MV-4-11 (cell line): ENCODE measurements around the gene PRR30.

Experiments
- DNase-seq: peaks from one replicate; lab custom pipeline; 2025; lab: John Stamatoyannopoulos, UW

The PRR30 gene

DNA sequence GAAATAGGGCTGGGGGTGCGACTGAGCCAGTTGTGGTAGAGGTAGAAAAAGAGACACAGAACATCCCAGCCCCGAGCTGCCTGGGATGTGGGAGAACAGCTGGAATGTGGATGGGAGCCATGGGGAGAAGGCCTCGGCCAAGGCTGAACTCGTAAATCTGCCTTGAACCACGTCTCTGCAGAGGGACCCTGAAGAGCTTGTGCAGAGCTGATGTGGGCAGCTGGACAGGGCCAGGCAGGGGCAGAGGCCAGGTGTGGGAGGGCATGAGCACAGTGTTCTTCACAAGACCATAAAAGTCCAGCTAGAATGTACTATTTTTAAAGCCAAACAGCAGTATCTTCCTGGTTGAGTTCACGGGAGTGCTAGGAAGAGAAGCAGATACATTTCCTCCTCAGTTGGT, 15.3 kb upstream of the PRR30 start:
- DNase-seq = no peak

DNA sequence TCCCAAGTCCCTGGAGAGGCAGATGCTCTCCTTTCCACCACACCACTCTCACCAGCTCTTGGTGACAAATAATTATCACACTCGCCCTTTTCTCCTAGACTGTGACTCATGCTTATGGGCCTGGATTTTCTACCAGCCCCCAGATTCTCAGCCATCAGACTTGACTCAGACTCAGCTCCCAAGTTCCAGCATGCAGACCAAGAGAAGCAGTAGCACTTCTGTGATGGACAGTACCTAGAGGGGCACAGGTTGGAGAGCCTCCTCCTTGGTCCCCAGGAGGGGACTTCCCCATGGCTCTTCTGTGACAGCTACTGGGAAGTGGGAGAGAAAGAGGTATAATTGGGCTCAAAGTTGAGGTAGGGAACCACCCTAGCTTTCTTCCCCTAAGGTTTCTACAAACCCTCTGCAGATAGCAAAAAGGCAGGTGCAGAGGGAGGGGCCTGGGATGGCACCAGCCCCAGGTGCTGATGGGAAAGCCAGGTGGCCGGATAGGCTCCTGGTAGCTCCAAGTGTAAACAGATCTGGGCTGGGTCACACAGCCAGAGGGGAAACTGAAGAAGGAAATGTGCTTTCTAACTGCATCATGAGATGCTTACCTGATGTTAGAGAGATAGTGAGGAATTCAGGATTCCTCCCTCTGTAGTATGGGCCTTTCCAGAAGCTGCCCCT, 13.7 kb upstream of the PRR30 start:
- DNase-seq = peak; percentile 48

DNA sequence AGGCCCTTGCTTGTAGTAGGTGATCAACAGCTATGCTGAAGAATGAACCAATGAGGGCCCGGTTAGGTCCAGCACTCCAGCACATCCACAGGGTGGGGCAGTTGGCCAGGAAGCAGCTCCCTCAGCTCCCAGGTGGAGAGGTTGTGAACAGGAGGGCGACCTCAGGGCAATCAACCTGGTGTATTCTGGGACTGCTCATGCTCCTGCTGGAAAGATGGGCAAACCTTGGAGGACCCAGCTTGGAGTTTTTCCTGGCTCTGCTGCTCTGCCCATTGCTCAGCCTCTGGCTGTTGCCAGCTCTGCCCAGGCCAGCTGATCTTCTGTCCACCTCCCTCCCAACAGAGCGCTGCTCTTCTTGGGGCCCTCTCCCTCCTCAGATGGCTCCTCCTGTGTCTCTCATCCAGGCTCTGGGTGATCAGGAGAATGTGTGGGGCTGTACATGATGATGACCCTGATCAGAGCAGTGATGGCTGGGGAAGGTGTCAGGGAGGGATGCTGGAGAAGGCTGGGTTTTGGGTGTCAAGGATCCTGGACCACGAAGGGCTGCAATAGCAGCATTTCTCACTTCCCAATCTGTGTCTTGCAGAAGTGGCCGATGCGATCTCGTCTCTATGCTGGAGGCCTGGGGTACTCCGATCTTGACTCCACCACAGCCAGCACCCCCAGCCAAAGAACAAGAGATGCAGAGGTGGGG, 13.0 kb upstream of the PRR30 start:
- peak; percentile 48 for DNase-seq

DNA sequence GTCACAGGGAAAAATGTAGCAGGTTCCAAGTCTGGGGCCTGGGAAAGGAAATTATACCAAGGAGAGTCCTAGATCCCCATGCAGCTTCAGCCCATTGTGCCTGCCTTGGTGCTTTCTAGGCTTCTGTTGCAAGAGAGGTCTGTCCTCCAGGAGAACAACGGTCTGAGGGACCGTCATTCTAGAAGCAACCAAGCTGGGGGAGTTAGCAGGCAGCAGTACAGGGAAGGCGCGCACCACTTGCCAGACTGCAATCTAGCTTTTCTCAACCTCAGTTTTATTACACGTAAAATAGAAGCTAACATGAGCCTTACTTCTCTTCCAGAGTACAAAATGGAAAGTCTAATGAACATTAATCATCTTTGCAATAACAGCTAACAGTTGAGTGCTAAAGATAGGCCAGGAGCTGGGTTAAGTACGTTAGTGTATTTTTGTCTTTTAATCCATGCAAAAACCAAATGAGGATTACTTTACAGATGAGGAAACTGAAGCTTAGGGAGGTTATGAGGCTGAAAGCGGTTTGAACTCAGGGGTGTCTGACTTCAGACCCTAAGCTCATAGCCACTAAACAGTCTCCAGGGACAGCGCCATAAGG, 11.5 kb upstream of the PRR30 start:
- DNase-seq = peak; percentile 97

DNA sequence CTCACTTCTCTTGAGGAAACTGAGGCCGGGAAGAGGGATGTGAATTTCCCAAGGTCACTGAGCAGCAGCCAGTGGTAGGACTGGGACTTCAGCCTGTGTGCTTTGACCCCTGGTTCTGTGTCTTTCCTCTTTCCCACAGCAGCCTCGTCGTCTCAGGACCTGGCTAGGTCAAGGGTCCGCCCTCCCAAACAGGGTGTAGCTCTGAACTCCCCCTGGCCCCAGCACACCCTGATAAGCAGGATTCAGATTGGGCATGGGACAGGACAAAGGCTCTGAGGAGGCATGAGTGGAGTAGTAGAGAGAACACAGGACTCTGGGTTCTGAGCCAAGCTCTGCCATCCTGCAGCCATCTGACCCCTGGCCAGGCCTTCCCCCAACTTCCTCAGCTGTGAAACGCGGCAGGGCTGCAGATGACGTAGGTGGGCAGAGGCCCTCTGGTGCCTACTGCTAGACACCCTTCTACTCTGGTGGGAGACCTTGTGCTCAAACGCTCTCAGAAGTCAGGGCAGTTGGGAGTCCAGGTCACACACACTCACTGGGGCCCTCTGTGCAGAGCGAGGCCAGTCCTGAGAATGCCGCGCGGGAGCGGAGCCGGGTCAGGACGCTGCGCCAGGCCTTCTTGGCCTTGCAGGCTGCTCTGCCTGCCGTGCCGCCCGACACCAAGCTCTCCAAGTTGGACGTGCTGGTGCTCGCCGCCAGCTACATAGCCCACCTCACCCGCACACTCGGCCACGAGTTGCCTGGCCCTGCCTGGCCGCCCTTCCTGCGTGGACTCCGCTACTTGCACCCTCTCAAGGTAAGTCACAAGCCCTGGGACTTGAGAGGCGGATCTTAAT, 10.6 kb upstream of the PRR30 start:
- DNase-seq = peak; percentile 51

DNA sequence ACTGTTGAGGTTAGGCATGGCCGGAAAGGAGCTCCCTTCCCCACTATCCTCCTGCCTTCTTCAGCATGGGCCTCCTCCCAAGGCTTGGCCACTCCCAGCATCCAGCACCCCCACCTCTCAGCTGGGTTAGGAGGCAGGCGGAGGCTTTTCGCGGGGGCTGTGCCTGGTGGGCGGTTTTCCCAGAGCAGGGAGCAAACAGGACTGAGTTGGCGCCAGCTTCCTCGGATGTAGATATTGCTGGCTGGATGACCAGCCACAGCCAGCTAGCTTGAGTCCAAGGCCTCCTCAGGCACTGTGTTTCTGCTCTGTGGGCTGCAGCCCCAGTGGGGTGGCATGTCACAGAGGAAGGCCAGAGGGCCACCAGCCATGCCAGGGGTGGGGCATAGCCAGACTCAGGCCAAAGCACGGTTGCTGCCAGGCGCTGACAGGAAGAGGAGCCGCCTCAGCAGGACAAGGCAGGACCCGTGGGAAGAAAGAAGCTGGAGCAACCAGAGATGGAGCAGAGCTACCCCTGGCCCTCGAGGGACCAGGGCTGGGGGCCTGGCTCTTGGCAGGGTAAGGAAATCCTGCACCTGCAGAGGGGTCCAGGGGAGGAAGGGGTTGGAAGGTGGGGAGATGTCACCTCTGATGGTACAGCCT, 9.7 kb upstream of the PRR30 start, which contains the start of gene TCF23:
Gene TCF23 (plus strand): TSS at position 204 of the 639 bp plus-strand sequence. CDS start 130 bp downstream, at position 334.
- no peak for DNase-seq

DNA sequence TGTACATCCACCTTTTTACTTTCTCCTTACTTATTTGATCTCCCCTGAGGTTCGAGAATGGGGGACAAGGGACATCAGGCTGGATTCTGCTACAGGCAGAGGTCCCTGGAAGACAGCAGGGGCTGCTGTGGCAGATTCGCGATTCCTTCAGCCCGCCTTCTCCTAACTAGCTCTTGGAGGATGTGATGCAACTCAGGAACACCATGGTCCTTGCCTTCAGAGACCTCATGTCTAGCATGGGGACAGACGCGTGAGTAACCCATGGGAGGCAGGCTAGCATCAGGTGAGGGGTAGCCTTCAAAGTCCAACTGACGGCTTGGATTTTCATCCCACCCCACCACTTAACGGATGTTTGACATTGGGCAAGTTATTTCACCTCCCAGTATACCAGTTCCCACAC, 8.7 kb upstream of the PRR30 start:
- DNase-seq = peak; percentile 48

DNA sequence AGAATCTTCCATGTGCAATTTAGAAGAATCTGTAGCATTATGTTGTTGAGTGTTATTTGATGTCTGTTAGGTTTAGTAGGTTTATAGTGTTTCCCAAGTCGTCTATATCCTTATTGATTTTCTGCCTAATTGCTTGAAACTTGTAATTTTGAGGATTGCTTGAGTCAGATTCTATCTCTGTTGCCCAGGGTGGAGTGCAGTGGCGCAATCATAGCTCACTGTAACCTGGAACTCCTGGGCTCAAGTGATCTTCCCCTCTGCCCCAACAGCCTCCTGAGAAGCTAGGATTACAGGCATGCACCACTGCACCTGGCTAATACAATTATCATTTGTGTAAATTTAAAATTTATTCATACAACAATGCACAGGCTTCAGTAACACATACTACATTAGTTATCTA, 6.5 kb upstream of the PRR30 start:
- DNase-seq = peak; percentile 29

DNA sequence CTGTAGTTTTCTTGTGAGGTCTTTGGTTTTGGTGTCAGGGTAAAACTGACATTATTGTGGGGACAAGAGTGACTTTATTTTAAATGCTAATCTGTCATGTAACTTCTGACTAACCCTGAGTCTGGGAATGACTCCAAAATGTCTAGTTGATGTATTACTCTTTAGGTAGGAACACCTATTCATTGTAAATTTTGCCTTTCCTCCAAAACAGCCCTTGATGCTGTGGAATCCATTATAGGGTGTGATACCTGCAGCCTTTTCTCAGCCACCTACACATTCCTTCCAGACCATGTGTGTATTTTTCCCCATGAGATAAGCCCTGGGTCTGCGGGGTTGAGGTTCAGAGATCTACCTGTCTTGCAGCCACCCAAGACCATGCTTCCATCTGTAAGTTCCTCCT, 4.1 kb upstream of the PRR30 start:
- no peak for DNase-seq

DNA sequence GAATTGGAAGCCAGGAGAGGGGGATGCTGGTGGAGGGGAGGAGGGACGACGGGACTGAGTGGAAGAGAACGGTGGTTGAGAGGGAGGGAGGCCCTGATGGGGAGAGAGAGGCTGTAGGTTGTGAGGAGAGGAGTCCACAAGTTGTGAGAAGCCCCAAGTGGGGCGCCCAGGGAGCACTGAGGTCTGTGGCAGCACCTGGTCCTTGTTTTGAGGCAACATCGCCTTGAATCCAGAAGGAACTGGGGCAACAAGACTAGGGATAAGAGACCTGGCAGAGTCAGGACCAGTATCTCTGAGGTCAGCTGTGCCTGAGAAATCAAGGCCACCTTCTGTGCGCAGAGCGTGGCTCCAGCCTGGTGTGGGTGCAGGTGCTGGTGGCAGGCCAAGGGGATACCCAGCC, 1.1 kb downstream of the PRR30 start:
- no peak for DNase-seq

DNA sequence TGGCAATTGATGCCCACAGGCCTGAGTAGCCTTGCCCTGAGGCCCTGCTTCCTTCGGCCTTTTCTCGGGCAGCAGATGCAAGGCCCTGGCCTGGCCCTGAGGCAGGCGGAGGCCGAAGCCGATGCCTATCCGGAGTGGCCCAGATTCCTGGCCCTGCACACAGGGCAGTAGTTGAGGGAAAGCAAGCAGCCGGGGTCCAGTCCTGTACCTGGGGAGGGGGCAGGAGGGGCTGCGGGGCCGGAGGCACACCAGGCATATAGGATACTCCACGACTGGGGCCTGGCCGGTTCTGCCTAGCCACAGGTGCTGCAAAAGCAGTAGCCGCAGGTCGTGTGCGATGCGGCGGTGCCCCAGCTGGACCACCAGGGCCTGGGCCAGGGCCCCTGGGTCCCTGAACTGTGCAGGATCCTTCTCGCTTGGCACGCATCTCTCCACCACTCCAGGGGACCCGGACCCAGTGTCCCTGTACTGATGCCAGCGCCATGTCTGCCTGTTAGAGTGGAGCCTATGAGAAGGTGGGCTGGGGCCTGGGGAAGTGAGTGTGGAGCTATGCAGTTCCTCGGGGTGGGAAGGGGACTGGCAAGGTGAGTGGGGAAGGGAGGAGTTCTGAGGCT, 1.8 kb downstream of the PRR30 start:
- DNase-seq = no peak

DNA sequence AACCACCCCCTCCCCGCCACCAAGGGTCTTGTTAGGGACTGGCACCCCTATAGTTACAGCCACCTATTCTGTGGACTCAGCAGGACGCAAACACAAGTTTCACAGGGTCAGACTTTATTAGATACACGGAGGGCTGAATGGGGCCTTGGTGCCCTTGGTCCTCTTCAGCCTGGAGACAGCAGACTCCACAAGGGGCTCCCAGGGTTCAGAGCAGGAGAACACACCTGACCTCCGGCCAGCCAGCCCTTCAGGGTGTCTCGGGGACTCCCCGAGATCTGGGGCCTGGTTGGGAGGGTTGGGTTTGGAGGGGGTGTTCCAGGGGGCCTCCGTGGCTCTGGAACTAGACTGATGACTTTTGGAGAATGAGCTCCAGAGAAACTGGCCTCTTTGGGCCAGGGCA, 2.5 kb downstream of the PRR30 start:
- DNase-seq = no peak

DNA sequence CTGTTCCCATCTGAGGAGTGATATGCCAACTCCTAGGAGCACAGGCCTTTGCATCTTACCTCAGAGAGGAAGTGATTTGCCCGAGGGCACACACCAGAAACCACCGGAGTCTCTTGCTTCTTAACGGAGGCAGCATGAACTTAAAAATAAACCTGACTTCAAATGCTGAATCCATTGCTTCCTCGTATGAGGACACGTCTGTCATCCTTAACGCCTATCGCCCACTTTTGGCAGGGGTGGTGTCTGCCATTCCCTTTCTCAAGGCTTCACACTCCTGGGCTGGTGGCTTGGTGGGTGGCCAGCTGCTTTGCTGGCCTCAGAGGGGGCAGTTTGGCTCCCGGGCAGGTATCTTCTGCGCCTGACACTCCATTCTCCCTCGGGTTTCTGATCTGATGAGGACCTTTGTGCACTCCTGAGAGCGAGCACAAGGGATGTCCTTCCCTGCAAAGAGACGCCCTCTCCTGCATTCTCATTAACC, 3.7 kb downstream of the PRR30 start:
- peak; percentile 86 for DNase-seq

DNA sequence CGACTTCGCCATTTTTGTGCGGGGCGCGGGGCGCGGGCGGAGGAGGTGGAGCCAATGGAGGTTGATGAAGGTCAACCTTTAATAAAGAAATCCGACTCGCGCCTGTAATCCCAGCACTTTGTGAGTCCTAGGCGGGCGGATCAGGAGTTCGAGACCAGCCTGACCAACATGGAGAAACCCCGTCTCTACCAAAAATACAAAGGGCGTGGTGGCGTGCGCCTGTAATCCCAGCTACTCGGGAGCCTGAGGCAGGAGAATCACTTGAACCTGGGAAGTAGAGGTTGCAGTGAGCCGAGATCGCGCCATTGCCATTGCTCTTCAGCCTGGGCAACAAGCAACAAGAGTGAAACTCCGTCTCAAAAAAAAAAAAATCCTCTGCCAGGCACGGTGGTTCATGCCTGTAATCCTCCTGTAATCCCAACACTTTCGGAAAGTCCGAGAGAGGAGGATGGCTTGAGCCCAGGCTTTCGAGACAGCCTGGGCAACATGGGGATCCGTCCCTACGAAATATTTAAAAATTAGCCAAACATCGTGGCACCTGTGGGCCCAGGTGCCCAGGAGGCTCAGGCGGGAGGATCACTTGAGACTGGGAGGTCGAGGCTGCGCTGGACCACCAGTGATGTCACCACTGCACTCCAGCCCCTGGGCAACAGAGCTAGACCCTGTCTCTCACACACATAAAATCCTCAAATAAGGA, 4.3 kb downstream of the PRR30 start:
- no peak for DNase-seq

DNA sequence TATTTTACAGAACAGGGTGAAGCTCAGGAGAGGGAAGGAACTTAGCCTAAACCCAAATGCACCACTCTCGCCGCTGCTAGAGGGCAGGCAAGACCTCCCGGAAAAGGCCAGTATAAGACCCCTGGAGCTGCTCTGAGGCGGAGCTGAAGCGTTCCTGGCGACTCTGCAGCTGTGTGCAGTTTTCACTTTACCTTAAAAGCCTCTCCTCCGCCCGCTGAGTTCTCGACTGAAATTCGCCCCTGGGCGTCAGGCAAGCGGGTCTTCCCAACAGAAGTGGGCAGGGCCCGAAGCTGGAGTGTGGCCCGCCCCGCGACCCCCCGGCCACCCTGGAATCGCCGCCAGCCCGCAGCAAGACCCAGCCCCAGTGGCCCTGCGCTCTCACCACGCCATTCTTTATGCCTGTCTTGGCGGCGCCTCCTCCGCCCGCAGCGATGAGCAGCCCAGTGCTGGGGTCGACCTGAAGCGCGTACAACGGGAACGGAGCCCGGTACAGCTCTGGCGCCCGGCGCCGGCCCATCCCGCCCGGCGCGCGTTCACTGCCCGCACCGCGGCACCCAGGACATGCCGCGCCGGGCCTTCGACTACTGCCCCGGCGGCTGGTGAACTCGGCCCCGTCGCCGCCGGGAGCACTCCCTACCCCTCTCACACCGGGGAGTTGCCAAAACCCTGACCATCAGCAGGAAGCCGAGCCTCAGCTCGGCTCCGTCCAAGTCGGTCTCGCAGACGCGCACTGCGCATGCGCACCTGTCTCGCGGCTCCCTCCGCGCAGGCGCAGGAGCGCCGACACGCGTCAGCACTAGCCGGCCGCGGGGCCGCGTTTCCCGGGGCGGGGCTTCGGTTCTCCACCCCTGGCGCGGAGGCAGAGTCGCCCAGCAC, 5.1 kb downstream of the PRR30 start, which contains the start of gene PREB:
Gene PREB (minus strand): TSS at position 732 of the 876 bp plus-strand sequence. CDS start 215 bp downstream, at position 517.
- DNase-seq = peak; percentile 95

DNA sequence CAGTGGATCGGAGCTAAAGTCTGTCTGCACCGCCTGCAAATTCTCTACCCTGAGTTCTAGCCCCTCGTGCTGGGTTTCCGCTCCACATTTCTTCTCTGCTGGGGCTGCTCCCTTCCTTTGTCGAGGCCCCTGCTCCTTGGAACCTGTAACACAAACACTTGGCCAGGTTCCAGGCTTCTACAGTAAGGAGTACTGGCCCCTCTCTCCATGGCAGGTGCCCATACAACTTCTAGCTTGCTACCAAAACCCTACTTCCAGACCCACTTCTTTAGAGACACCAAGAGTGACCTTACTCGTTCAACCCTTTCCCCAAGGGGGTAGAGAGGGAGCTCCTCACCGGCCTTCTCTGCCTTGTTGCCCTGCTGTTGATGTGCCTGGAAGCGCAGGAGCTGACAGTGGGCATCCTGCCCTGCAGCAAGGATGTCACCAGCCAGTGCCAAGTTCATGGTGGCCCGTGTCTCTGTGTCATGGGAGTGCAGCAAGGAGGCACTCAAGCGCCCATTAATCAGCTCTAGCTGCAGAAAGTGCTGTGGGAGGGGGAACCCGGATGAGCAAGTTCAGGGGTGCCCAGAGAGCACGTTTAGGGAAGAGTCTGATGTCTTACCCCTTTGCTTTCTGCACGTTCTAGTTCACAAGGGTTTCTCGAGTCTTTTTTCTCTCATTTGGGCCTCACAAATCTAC, 5.9 kb downstream of the PRR30 start:
- DNase-seq = no peak

DNA sequence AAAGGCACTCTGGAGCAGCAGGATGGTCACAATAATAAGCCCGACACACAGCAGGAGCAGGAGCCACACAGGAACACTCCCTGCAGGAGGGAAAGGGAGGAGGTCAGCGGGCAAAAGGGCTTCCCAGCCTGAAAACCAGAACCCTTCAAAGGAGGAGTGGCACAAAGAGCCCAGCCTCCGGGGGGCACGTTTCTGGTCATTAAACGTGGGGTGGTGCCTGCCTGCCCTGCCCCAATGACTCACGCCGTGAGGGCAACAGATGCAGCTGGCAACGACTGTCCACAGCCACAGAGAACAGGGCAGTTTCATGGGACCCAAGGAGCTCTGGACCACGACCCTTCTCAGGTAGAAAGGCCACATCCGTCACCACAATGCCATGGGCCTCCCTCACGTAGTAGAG, 7.8 kb downstream of the PRR30 start:
- DNase-seq = no peak

DNA sequence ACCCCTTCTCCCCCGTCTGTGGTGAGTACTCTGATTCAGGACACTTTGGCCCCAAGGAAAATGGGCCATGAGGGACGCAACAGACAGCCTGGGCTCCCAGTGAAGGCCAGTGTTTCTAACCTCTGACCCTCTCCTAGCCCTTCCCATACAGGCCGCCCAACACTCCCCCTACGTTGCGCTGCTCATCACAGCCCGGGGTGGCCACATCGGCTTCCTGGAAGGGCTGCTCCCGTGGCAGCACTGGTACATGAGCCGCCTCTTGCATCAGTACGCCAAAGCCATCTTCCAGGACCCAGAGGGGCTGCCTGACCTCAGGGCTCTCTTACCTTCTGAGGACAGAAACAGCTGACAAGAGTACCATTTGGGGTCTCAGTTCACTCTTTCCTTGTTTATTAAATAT, 8.8 kb downstream of the PRR30 start:
- no peak for DNase-seq
